H1 (cell line): Measurements from ENCODE around the gene ATXN7L3B.

Experiments
- ATF2 ChIP-seq: IDR thresholded peaks from 2 replicates; pipeline ENCODE4 v1.6.1; 2012; ENCODE audit warnings: low read length, inconsistent platforms
- CHD2 ChIP-seq: IDR thresholded peaks from 2 replicates; pipeline ENCODE4 v1.6.1; 2012; ENCODE audit warnings: low read length, improper control_type of control experiment
- CTCF ChIP-seq, 3 experiments: IDR thresholded peaks; 1 replicate in 2 of 3; 2 replicates in 1 of 3; pipeline versions ENCODE4 v1.5.1 to v1.6.1; 2011; ENCODE audit warnings: low read length in 3 of 3, mild to moderate bottlenecking in 3 of 3, inconsistent platforms in 2 of 3, low read depth in 1 of 3, moderate library complexity in 1 of 3; ENCODE audit not compliant: insufficient read depth in 1 of 3; ENCODE audit errors: control extremely low read depth in 1 of 3
- EZH2 ChIP-seq: fragments of 200-600 bp; sonication (generic); IDR thresholded peaks from 2 replicates; pipeline ENCODE4 v1.7.1; 2012; ENCODE audit warnings: low read depth, mild to moderate bottlenecking, moderate library complexity, low read length, inconsistent platforms; ENCODE audit not compliant: severe bottlenecking
- POLR2A ChIP-seq, 2 experiments: IDR thresholded peaks; 1 replicate in 1 of 2; 2 replicates in 1 of 2; pipeline ENCODE4 v1.6.1; 2011; ENCODE audit warnings: low read depth in 2 of 2, low read length in 2 of 2, mild to moderate bottlenecking in 2 of 2; ENCODE audit errors: control extremely low read depth in 1 of 2
- POLR2AphosphoS5 ChIP-seq: IDR thresholded peaks from 2 replicates; pipeline ENCODE4 v1.6.1; 2011; ENCODE audit warnings: low read depth, low read length
- SP1 ChIP-seq: IDR thresholded peaks from 2 replicates; pipeline ENCODE4 v1.6.1; 2011; ENCODE audit warnings: low read depth, low read length

GRCh38 chr12:74535536-74535935 is 2.1 kb upstream of the ATXN7L3B start:
- no peak for TF ChIP-seq SP1
- no peak for TF ChIP-seq CTCF (IDR thresholded peaks at IDR 0.05; ENCODE audit: control extremely low read depth in 1 of 3, insufficient read depth in 1 of 3, low read depth in 1 of 3, low read length in 3 of 3)
- TF ChIP-seq EZH2: no peak
- TF ChIP-seq POLR2AphosphoS5: no peak
- no peak for TF ChIP-seq POLR2A (IDR thresholded peaks at IDR 0.05; ENCODE audit: control extremely low read depth in 1 of 2, low read depth in 2 of 2, low read length in 2 of 2)
- TF ChIP-seq ATF2: no peak
- no peak for TF ChIP-seq CHD2
